ENCODE data around the gene MGAT5. TPM values are rescaled to one million over a fixed set of nuclear protein-coding genes. Genes with fewer than 3 reads are reported as not detected.

The MGAT5 gene
- total RNA-seq, 4 donors from 2014 or later, result 28.3 to 52.3 (median 40.4) TPM

DNA sequence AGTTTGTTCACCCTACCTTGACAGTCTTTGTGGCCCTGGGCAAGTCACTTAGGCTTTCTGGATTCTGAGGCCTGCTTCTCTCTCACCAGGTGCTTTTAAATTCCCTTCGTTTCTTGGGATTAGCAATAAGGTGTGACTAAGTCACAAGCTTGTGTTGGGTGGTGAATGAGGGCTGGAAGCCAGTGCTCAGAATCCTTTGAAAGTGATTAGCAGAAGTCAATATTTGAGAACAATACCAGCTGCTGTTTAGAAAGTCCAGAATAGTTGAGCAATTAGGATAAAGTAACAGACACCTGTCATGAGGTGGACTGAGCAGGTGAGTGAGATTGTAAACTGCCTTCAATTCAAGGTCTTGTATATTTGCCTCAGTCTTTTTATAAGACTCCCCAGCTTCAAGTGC is 19.3 kb upstream of the MGAT5 start:
- TF ChIP-seq, protein P1, sequence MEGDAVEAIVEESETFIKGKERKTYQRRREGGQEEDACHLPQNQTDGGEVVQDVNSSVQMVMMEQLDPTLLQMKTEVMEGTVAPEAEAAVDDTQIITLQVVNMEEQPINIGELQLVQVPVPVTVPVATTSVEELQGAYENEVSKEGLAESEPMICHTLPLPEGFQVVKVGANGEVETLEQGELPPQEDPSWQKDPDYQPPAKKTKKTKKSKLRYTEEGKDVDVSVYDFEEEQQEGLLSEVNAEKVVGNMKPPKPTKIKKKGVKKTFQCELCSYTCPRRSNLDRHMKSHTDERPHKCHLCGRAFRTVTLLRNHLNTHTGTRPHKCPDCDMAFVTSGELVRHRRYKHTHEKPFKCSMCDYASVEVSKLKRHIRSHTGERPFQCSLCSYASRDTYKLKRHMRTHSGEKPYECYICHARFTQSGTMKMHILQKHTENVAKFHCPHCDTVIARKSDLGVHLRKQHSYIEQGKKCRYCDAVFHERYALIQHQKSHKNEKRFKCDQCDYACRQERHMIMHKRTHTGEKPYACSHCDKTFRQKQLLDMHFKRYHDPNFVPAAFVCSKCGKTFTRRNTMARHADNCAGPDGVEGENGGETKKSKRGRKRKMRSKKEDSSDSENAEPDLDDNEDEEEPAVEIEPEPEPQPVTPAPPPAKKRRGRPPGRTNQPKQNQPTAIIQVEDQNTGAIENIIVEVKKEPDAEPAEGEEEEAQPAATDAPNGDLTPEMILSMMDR (IDR thresholded peaks at IDR 0.05), result no peak
- no peak for ATAC-seq (ENCODE audit: low FRiP score)

DNA sequence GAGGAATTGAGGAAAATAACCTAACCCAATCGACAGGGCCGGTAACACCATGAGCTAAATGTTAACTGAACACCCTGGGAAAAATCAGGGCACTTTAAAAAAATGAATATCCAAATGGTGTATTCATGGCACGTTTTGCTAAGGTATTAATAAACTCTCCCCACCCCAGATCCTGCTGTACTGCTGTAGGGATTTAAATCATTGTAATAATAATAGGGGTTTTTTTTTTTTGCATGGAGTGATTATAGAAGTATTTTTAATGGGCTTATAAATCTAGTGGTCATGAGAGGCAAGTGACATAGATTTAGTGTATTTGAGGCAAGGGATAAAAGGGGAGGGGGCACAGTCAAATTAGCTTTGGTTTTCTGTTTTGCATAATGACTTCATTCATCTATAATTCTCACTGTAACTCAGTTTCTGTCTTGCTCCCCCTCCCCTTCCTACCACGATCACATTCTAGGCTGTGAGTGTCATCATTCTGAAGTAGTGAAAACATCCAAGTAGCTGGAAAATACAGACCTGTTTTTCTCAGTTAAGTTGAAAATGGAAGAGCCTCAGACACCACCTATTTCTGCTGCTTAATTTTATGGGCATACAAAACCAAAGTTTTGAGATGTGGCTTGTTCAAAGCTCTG is 18.2 kb upstream of the MGAT5 start:
- DNase-seq (ENCODE audit: low spot score) (no peak), ATAC-seq (ENCODE audit: low FRiP score) (no peak)
- TF ChIP-seq, protein P1 (IDR thresholded peaks at IDR 0.05), result no peak

More for the DNA sequence above, 19.3 kb upstream of the MGAT5 start:
- DNase-seq (ENCODE audit: low spot score), result no peak

DNA sequence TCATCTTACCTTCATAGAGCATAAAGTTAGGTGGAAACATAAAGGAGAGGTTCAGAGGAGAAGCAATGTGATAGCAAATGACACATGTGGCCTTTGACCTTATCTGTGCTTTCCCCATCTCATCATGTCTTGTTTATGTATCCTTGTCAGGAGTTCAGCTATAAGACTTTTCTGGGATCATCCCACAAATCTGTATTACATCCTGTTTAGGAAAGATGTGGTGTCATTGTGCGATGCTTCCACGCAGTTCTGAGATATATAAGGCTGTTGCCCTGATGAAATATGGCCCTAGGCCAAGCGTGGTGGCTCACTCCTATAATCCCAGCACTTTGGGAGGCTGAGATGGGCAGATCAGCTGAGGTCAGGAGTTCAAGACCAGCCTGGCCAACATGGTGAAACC is 15.5 kb upstream of the MGAT5 start:
- DNase-seq (ENCODE audit: low spot score), result no peak

DNA sequence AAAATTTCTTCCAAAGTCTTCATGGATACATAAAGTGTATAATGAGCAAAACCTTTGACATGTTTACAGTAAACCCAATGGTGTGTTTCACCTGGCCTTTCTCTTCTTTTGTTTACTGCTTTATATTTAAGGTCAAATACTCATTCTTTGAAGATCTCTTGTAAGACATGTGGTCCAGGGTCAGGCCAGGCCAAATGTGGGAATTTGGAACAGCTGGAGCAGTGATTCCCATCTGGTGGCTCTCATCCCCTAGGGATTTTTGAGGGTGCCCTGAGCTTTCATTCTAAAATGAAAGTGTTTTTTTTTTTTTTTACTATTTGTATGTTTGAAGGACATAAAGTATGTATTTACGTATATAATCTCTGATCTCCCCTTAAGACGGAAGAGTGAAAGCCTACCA is 13.8 kb upstream of the MGAT5 start:
- DNase-seq (ENCODE audit: low spot score) (no peak), ATAC-seq (ENCODE audit: low FRiP score) (no peak)
- TF ChIP-seq, protein P1 (IDR thresholded peaks at IDR 0.05), result no peak

More for the DNA sequence above, 15.5 kb upstream of the MGAT5 start:
- ATAC-seq (ENCODE audit: low FRiP score), result no peak
- TF ChIP-seq, protein P1 (IDR thresholded peaks at IDR 0.05), result no peak

DNA sequence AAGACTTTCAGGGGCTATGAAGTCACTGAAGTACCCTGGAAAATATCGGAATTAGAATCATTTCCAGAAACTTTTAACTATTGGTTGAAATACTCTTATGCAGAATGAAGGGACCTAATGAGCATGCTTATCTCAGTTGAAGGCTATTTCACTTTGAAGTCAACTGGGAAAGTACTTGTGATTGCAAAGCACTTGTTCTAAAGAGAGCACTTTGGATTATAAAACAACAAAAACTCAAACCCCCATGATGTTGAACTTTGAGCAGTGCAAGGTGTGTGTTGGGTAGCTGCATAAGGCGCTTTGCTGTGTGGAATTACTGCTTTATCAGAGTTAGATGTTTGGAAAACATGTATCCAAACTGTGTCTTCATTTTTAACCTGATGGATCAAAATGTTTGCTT is 12.0 kb upstream of the MGAT5 start:
- TF ChIP-seq, protein P1 (IDR thresholded peaks at IDR 0.05), result no peak
- ATAC-seq (ENCODE audit: low FRiP score), result no peak
- DNase-seq (ENCODE audit: low spot score), result no peak

DNA sequence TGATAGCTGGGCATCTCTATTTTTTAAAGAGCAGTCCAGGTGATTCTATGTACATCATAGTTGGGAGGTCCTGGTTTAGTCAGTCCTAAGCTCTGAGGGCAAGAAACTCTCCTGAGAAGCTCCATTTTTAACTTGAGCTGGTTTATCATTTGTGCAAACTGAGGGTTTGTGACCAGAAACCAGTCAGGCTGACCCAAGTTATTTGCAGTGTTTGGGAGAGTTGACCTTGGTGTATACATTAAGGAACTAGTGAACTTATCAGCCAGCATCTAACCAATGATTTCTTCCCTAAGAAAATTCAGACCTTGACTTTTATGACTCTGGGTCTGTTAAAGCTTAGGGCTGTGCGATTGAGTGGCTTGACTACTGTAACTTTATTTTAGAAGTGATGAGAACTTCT is 10.6 kb upstream of the MGAT5 start:
- no peak for DNase-seq (ENCODE audit: low spot score)
- TF ChIP-seq, protein P1 (IDR thresholded peaks at IDR 0.05), result no peak
- ATAC-seq (ENCODE audit: low FRiP score), result no peak

DNA sequence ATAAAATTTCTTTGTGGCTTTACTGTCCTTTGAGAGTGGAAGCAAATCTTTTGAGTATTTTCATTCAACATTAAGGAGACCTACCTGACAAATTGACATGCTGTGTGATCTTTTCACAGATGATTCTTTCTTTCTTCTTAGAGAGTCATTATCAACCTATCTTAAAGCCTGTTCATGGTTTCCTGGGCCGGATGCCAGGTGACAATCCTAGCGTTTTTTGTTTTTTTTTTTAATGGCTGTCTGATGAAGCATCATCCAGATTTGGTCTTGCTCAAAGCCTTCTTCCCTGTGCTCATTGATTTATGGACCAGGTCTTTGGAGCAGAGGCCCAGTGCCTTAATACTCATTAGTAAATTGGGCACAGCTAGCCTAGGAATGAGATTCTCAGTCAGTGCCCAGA is 9.8 kb upstream of the MGAT5 start:
- DNase-seq (ENCODE audit: low spot score) (no peak), ATAC-seq (ENCODE audit: low FRiP score) (no peak)
- TF ChIP-seq, protein P1 (IDR thresholded peaks at IDR 0.05), result no peak
